Psoas muscle (tissue), 8 donors: ENCODE data around the gene R3HCC1L. TPM values are rescaled to one million over a fixed set of nuclear protein-coding genes. Genes with fewer than 3 reads are reported as not detected.

Experiments
- ATAC-seq, 4 donors: fragments of 200-7000 bp; cut with Tn5 transposase; one replicate each; pipeline ENCODE4 v1.9.1; 2020; ENCODE audit warnings: moderate library complexity in 3 of 4, mild to moderate bottlenecking in 2 of 4
- DNase-seq, 2 donors: peaks; one replicate each; pipeline ENCODE4 v3.0.0-alpha.2; 2020
- H3K27ac ChIP-seq: fragments of 200-600 bp; one replicate; pipeline ENCODE4 v1.8.0; 2022
- H3K27me3 ChIP-seq, 3 donors: fragments of 200-600 bp in 1 of 3; one replicate each; pipeline versions ENCODE4 v1.6.1 to v1.8.0; 2013 to 2022; ENCODE audit warnings: low read length in 2 of 3, mild to moderate bottlenecking in 2 of 3, moderate library complexity in 1 of 3; ENCODE audit not compliant: insufficient read depth in 3 of 3
- H3K36me3 ChIP-seq, 2 donors: fragments of 200-600 bp in 1 of 2; one replicate each; pipeline versions ENCODE4 v1.6.1 to v1.8.0; 2013 to 2022; ENCODE audit warnings: low read depth in 1 of 2, mild to moderate bottlenecking in 1 of 2, moderate library complexity in 1 of 2; ENCODE audit not compliant: insufficient read depth in 1 of 2
- H3K4me1 ChIP-seq: fragments of 200-600 bp; one replicate; pipeline ENCODE4 v1.8.0; 2022
- H3K4me3 ChIP-seq: fragments of 200-600 bp; one replicate; pipeline ENCODE4 v1.8.0; 2022; ENCODE audit warnings: mild to moderate bottlenecking
- H3K9me3 ChIP-seq: fragments of 200-600 bp; one replicate; pipeline ENCODE4 v1.8.0; 2022
- WGBS, 3 donors: extraction: QIAGEN DNeasy Blood & Tissue Kit; methylation state at CpG; one replicate each; pipeline versions ENCODE4 v1.1.6 to v1.1.7; 2013; 5-methylcytosine and 5-hydroxymethylcytosine counted together
- intact Hi-C, 2 donors: fragments of 100-400 bp; cut with DNase I; formaldehyde crosslinking; loops; one replicate each; pipeline versions ENCODE4 v1.11.0 to v1.14.2; 2022
- polyA plus RNA-seq, 3 donors: library from polyadenylated mRNA; stranded (reverse); fragments of 200-250 nt; gene quantifications; one replicate each; pipeline ENCODE4 v1.2.3, GENCODE V29; 2013
- total RNA-seq, 4 donors: library from RNA; stranded (reverse); fragmentation: NEBNext Ultra II Directional in 2 of 4; extraction: Animal tissue kit (Norgen Biotek cat#: 25700) in 2 of 4; gene quantifications; one replicate each; pipeline versions ENCODE4 v1.2.1 to v1.2.4, GENCODE V29; 2021 to 2023
- TF ChIP-seq, protein P1 (sequence below): fragments of 200-600 bp; IDR thresholded peaks from one replicate; pipeline ENCODE4 v1.8.0; 2022; ENCODE audit warnings: antibody characterized with exemption
- donor health status: healthy with polysubstance abuse.
- donor health status: DM: no; HTN: no; CAD: no; lungs with moderate emphysema.
- donor health status: Bipolar disorder and iron deficiency.
- donor health status: healthy.
- donor health status: DM: yes; HTN: yes; CAD: no.
- donor health status: DM: no; HTN: no; CAD: no.
- donor health status: DM: no; HTN: no; CAD: no.
- donor health status: DM: yes; HTN: yes; CAD: no.

The R3HCC1L gene
- total and polyA plus RNA-seq, 7 donors = 5.2 to 18.3 (median 6.2) TPM

DNA sequence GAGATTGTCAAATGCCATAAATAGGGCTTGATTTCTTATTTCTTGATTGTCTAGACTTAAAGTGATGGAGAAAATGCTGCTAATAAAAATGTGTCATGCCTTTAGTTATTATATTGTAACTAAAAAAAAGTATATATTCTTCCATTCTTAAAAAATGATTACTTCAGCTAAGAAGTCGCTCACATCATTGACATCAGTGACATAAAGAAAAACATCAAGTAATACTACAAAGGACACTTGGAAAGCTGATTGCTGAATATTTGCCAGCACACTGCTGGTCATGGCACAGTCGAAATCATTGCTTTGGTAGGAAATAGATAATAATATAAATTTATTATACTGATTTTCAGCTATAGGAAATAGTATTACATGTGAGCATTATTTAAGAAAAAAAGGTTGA is 70.9 kb downstream of the R3HCC1L start:
- H3K27me3 ChIP-seq = no peaks in the 10 kb centered on the region
- 86 to 91% (median 88%) methylated on average over 2 of the region's 2 CpGs for WGBS, 3 donors
- ATAC-seq (no peak), DNase-seq (no peak)
- H3K4me3 ChIP-seq = no peak overlapping the region
- H3K36me3 ChIP-seq = peaks cover 2 to 16% of the 10 kb centered on the region in 2 donors
- H3K27ac ChIP-seq = no peak overlapping the region
- H3K4me1 ChIP-seq = no peaks in the 10 kb centered on the region
- no peaks in the 10 kb centered on the region for H3K9me3 ChIP-seq
- intact Hi-C loops = no loop called here
- TF ChIP-seq, protein P1, sequence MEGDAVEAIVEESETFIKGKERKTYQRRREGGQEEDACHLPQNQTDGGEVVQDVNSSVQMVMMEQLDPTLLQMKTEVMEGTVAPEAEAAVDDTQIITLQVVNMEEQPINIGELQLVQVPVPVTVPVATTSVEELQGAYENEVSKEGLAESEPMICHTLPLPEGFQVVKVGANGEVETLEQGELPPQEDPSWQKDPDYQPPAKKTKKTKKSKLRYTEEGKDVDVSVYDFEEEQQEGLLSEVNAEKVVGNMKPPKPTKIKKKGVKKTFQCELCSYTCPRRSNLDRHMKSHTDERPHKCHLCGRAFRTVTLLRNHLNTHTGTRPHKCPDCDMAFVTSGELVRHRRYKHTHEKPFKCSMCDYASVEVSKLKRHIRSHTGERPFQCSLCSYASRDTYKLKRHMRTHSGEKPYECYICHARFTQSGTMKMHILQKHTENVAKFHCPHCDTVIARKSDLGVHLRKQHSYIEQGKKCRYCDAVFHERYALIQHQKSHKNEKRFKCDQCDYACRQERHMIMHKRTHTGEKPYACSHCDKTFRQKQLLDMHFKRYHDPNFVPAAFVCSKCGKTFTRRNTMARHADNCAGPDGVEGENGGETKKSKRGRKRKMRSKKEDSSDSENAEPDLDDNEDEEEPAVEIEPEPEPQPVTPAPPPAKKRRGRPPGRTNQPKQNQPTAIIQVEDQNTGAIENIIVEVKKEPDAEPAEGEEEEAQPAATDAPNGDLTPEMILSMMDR = no peak

DNA sequence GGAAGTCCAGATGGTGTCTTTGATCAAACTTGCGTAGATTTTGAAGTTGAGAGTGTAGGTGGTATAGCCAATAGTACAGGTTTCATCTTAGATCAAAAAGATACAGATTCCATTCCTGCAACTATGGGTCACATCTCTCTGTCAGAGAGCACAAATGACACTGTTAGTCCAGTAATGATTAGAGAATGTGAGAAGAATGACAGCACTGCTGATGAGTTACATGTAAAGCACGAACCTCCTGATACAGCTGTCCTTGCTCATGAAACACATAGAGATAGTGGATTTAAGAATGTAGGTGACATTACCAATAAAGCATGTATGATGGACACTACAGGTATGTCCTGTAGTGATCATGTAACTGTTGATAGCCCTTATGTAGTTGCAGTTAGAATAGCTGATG is 74.5 kb downstream of the R3HCC1L start:
- H3K27me3 ChIP-seq = no peaks in the 10 kb centered on the region
- TF ChIP-seq, protein P1 = no peak
- intact Hi-C loops = no loop called here
- H3K4me3 ChIP-seq = no peak overlapping the region
- peaks cover 6 to 16% of the 10 kb centered on the region in 2 donors for H3K36me3 ChIP-seq
- 89 to 97% (median 96%) methylated on average over 2 of the region's 2 CpGs for WGBS, 3 donors
- ATAC-seq (peak in 1 of 4 donors; percentile 51), DNase-seq (no peak)
- H3K4me1 ChIP-seq = no peaks in the 10 kb centered on the region
- no peaks in the 10 kb centered on the region for H3K9me3 ChIP-seq
- no peak overlapping the region for H3K27ac ChIP-seq

DNA sequence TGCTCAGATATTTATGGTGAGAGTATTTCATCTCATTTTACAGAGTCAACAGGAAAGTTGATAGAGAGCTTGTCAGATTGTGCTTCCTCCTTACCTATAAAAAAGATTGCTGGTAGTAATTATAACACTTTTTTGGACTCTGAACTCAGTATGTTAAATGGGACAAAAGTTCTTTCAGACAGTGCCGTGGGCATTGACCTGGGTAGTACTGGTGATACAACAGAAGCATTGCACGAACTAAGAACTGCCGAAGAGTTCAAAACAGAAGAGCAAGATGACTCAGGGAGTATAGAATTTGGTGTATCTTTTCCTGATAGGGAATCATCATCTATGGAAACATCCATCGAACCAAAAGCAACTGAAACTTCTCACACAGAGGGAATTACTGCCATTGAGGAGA is 75.0 kb downstream of the R3HCC1L start:
- WGBS, 3 donors = 94 to 97% (median 97%) methylated on average over 4 of the region's 4 CpGs
- no peak for ATAC-seq
- Histone ChIP-seq H3K27me3 (no peaks in the 10 kb centered on the region), H3K9me3 (no peaks in the 10 kb centered on the region), H3K4me3 (no peak overlapping the region), H3K27ac (no peak overlapping the region), H3K4me1 (no peaks in the 10 kb centered on the region), H3K36me3 (peaks cover 6 to 16% of the 10 kb centered on the region in 2 donors)
- no peak for DNase-seq
- TF ChIP-seq, protein P1 = no peak
- intact Hi-C loops = no loop called here

DNA sequence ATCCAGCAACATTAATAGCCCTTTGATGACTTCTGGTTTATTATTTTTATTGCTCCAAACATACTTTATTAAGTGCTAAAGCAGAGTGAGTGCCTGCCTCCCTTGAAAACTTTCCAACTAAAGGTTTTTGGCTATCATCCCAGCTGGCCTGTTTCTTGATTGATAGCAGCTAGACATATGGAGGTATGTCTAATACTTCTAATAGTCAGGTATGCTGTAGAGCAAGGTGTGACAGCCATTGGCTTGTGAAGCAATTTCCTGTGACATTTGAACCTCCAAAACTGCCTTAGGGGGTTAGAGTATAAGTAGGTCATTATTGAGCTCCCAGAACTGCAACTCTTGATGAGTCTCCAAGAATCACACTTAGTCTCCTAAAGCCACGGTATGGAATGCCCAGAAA is 77.7 kb downstream of the R3HCC1L start:
- 21 to 50% (median 28%) methylated on average over 1 of the region's 1 CpG for WGBS, 3 donors
- Histone ChIP-seq H3K27me3 (no peaks in the 10 kb centered on the region), H3K9me3 (peaks cover 5% of the 10 kb centered on the region), H3K36me3 (peaks cover 6 to 16% of the 10 kb centered on the region in 2 donors), H3K4me1 (no peaks in the 10 kb centered on the region), H3K27ac (no peak overlapping the region), H3K4me3 (no peak overlapping the region)
- no peak for DNase-seq
- intact Hi-C loops = no loop called here
- no peak for ATAC-seq
- TF ChIP-seq, protein P1 = no peak

DNA sequence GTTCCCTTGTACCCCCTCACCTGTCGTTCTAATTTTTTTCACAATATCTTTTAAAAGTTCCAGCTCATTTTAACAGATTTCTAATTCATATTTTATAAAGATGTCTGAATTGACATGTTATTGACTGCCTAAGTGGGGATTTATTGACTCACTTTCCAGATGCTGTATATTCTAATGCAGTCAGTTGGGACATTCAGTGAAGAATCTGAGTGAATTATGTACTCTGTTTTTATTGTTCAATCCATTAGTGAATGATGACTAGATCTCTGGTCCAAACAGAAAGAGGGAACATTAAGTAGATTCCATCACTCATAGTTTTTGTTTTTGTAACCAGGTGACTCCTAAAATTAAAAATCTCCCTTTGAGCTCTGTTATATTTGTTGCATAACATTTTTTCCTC is 79.3 kb downstream of the R3HCC1L start:
- Histone ChIP-seq H3K27ac (no peak overlapping the region), H3K4me3 (no peak overlapping the region), H3K36me3 (peaks cover 6 to 11% of the 10 kb centered on the region in 2 donors), H3K9me3 (peaks cover 7% of the 10 kb centered on the region), H3K27me3 (no peaks in the 10 kb centered on the region), H3K4me1 (no peaks in the 10 kb centered on the region)
- DNase-seq (no peak), ATAC-seq (no peak)
- TF ChIP-seq, protein P1 = no peak
- WGBS, 3 donors = 89 to 98% (median 93%) methylated on average over 1 of the region's 1 CpG
- intact Hi-C loops = no loop called here
